Vagina (tissue), 2 donors: Measurements from ENCODE around the gene KCNK1.

ENCODE experiments used
- CTCF ChIP-seq, 3 experiments: fragments of 450-650 bp in 2 of 3; fragments of 200-600 bp in 1 of 3; sonication (generic) in 1 of 3; IDR thresholded peaks; one replicate each; pipeline ENCODE4 v1.5.1; 2017 to 2019; ENCODE audit warnings: antibody characterized with exemption in 3 of 3, mild to moderate bottlenecking in 2 of 3, moderate library complexity in 2 of 3
- POLR2AphosphoS5 ChIP-seq, 2 donors: sonication (generic); formaldehyde crosslinking; IDR thresholded peaks; one replicate each; pipeline ENCODE4 v1.9.0; 2017; ENCODE audit warnings: antibody characterized with exemption in 2 of 2, mild to moderate bottlenecking in 2 of 2, low read depth in 1 of 2; ENCODE audit not compliant: insufficient read depth in 1 of 2

DNA sequence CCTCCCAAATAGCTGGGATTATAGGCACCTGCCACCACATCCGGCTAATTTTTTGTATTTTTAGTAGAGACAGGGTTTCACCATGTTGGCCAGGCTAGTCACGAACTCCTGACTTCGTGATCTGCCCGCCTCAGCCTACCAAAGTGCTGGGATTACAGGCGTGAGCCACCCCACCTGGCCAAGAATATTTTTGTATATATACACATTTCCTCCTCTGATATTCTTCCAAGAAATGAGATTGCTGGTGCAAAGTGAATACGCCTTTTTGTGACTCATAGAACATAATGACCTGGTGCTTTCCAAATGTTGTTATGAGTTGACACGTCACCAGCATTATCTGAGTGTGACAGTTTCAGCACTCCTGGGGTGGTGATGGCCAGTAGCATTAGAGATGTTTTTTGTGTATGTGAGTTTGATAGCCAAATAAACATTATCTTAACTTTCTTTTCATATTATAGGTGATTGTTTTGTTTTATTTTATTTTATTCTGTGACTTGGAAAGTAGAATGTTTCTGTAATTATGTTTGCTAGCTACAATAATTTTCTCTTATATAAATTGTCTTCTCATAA is 54.9 kb downstream of the KCNK1 start:
- TF ChIP-seq POLR2AphosphoS5 (IDR thresholded peaks at IDR 0.05; ENCODE audit: insufficient read depth in 1 of 2, low read depth in 1 of 2) (peak in 1 of 2 donors; percentile 79), CTCF (IDR thresholded peaks at IDR 0.05) (no peak)
